ENCODE measurements around the gene SLC4A1. TPM values are rescaled to one million over a fixed set of nuclear protein-coding genes. Genes with fewer than 3 reads are reported as not detected.

Gene SLC4A1
- total and polyA plus RNA-seq, 2 experiments from 2014 or later, result not detected

DNA sequence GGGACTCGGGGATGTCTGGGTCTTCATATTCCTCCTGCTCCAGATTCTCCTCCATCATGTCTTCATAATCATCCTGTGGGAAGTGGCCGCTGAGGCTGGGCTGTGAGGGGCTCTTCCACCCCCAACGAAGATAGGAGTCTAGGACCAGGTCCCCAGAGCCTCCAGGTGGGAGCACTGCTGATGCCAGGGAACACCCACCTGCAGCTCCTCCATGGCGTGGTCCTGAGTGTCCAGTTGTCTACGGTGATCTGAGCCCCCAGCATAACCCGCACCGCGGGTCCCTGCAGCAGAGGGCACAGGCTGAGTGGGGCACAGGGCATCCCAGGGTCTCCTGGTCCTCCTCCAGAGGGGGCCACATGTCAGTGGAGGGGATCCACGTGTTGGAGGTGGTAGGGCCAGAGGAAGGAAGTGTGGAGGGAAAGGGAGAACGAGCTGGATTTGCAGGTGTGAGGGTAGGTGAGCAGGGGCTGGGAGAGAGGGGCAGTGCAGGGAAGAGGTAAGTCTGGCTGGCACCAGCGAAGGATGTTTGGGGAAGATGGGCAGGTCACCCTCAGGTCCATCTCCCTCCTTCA, 5.2 kb downstream of the SLC4A1 start:
- no peaks in the 10 kb centered on the region for H4K20me1 ChIP-seq (ENCODE audit: insufficient read depth, poor library complexity, severe bottlenecking)
- no peaks in the 10 kb centered on the region for H3K79me2 ChIP-seq
- H3K27ac ChIP-seq, result no peak overlapping the region
- H3K36me3 ChIP-seq (replicated peaks; ENCODE audit: insufficient read depth, low read depth), result no peaks in the 10 kb centered on the region
- TF ChIP-seq EZH2phosphoT487 (IDR thresholded peaks at IDR 0.05; ENCODE audit: low read depth, severe bottlenecking, unreplicated experiment) (no peak), EZH2 (IDR thresholded peaks at IDR 0.05; ENCODE audit: borderline replicate concordance) (no peak)
- TF ChIP-seq, protein P1, sequence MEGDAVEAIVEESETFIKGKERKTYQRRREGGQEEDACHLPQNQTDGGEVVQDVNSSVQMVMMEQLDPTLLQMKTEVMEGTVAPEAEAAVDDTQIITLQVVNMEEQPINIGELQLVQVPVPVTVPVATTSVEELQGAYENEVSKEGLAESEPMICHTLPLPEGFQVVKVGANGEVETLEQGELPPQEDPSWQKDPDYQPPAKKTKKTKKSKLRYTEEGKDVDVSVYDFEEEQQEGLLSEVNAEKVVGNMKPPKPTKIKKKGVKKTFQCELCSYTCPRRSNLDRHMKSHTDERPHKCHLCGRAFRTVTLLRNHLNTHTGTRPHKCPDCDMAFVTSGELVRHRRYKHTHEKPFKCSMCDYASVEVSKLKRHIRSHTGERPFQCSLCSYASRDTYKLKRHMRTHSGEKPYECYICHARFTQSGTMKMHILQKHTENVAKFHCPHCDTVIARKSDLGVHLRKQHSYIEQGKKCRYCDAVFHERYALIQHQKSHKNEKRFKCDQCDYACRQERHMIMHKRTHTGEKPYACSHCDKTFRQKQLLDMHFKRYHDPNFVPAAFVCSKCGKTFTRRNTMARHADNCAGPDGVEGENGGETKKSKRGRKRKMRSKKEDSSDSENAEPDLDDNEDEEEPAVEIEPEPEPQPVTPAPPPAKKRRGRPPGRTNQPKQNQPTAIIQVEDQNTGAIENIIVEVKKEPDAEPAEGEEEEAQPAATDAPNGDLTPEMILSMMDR (IDR thresholded peaks at IDR 0.05; ENCODE audit: poor library complexity), result no peak
- no peaks in the 10 kb centered on the region for H3K4me1 ChIP-seq (ENCODE audit: insufficient read depth)
- no peaks in the 10 kb centered on the region for H3K9me3 ChIP-seq (ENCODE audit: low read depth)
- H3K9me2 ChIP-seq (replicated peaks; ENCODE audit: insufficient read depth), result no peaks in the 10 kb centered on the region
- H2AFZ ChIP-seq, result no peak overlapping the region
- H3K27me3 ChIP-seq, result no peaks in the 10 kb centered on the region
- no peak overlapping the region for H3K4me3 ChIP-seq
- no peak overlapping the region for H3K4me2 ChIP-seq
- 84% methylated on average over 11 of the region's 11 CpGs for WGBS (ENCODE audit: low lambda C conversion rate, missing lambda C conversion rate)
- DNase-seq (ENCODE audit: low spot score), result no peak

DNA sequence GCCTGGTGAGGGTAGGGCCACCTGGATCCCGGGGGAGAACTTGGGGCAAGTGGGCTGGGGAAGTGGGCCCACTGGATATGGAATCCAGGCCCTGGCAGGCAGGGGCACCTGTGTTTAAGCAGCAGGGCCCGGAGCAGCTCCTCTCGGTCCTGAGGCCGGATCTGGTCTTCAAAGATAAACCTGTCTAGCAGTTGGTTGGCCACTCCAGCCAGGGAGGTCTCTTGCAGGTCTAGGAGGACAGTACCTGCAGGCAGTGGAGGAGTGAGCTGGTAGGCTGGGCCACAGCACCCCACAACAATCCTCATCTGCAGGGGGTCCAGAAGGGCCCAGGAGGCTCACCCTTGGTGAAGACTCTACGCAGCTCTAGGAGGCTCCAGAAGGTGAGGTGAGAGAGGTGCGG, 7.6 kb downstream of the SLC4A1 start:
- no peak overlapping the region for H3K4me2 ChIP-seq
- H3K36me3 ChIP-seq (replicated peaks; ENCODE audit: insufficient read depth, low read depth), result no peaks in the 10 kb centered on the region
- H2AFZ ChIP-seq, result no peak overlapping the region
- no peaks in the 10 kb centered on the region for H3K9me3 ChIP-seq (ENCODE audit: low read depth)
- no peaks in the 10 kb centered on the region for H4K20me1 ChIP-seq (ENCODE audit: insufficient read depth, poor library complexity, severe bottlenecking)
- H3K9me2 ChIP-seq (replicated peaks; ENCODE audit: insufficient read depth), result no peaks in the 10 kb centered on the region
- DNase-seq (ENCODE audit: low spot score), result no peak
- H3K79me2 ChIP-seq, result no peaks in the 10 kb centered on the region
- WGBS (ENCODE audit: low lambda C conversion rate, missing lambda C conversion rate), result 95% methylated on average over 6 of the region's 6 CpGs
- H3K4me1 ChIP-seq (ENCODE audit: insufficient read depth), result no peaks in the 10 kb centered on the region
- H3K27me3 ChIP-seq, result no peaks in the 10 kb centered on the region
- H3K4me3 ChIP-seq, result no peak overlapping the region
- H3K27ac ChIP-seq, result no peak overlapping the region
- TF ChIP-seq EZH2phosphoT487 (IDR thresholded peaks at IDR 0.05; ENCODE audit: low read depth, severe bottlenecking, unreplicated experiment), result no peak
- no peak for TF ChIP-seq EZH2 (IDR thresholded peaks at IDR 0.05; ENCODE audit: borderline replicate concordance)
- TF ChIP-seq, protein P1 (IDR thresholded peaks at IDR 0.05; ENCODE audit: poor library complexity), result no peak

DNA sequence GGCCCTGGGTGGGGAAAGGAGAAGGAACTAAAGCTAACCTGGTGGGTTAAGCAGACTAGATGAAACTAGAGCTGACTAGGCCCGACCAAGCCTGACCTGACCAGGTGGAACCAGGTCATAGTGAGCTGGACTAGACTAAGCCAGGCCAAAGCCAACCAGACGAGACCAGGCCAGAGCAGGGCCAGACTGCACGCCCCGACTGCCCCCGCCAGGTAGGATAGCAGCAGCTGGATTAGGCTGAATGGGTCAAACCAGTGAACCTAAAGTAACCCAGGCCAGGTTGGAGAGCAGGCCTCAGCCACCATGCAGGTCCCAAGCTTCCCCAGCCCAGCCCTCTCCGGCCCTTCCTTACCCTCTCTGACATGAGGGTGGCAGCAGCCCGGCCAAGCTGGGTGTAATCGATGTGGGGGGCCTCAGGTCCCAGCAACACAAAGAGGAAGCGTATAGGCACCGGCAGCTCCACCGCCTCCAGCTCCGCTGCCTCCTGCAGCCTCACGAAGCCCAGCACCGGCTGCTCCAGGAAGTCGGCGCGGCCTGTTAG, 9.1 kb downstream of the SLC4A1 start:
- TF ChIP-seq EZH2 (IDR thresholded peaks at IDR 0.05; ENCODE audit: borderline replicate concordance) (no peak), EZH2phosphoT487 (IDR thresholded peaks at IDR 0.05; ENCODE audit: low read depth, severe bottlenecking, unreplicated experiment) (no peak)
- TF ChIP-seq, protein P1 (IDR thresholded peaks at IDR 0.05; ENCODE audit: poor library complexity), result no peak
- Histone ChIP-seq H3K4me2 (no peak overlapping the region), H3K9me2 (replicated peaks; ENCODE audit: insufficient read depth) (no peaks in the 10 kb centered on the region), H3K9me3 (ENCODE audit: low read depth) (no peaks in the 10 kb centered on the region), H3K36me3 (replicated peaks; ENCODE audit: insufficient read depth, low read depth) (no peaks in the 10 kb centered on the region), H3K79me2 (no peaks in the 10 kb centered on the region), H3K27me3 (no peaks in the 10 kb centered on the region), H3K4me1 (ENCODE audit: insufficient read depth) (no peaks in the 10 kb centered on the region), H3K4me3 (no peak overlapping the region), H2AFZ (no peak overlapping the region), H4K20me1 (ENCODE audit: insufficient read depth, poor library complexity, severe bottlenecking) (no peaks in the 10 kb centered on the region), H3K27ac (no peak overlapping the region)
- DNase-seq (ENCODE audit: low spot score), result no peak
- 89% methylated on average over 17 of the region's 17 CpGs for WGBS (ENCODE audit: low lambda C conversion rate, missing lambda C conversion rate)
